HepG2 (cell line): ENCODE data around the gene NAALADL1. TPM values are rescaled to one million over a fixed set of nuclear protein-coding genes. Genes with fewer than 3 reads are reported as not detected.

Experiments
- DPF2 ChIP-seq: sonication (generic); formaldehyde crosslinking; IDR thresholded peaks from 2 replicates; pipeline ENCODE4 v1.4.0; 2020; ENCODE audit warnings: mild to moderate bottlenecking, low read depth, missing genetic modification reagents, borderline replicate concordance
- EP300 ChIP-seq, 3 experiments: sonication (generic) in 1 of 3; formaldehyde crosslinking in 1 of 3; IDR thresholded peaks; 2 replicates each; pipeline versions ENCODE4 v1.5.1 to v1.6.1; 2011 to 2020; ENCODE audit warnings: low read depth in 2 of 3, low read length in 2 of 3, borderline replicate concordance in 1 of 3, improper control_type of control experiment in 1 of 3, mild to moderate bottlenecking in 1 of 3, missing genetic modification reagents in 1 of 3, moderate library complexity in 1 of 3
- ETV5 ChIP-seq: IDR thresholded peaks from 2 replicates; pipeline ENCODE4 v1.6.1; 2018; ENCODE audit warnings: missing biosample characterization, missing genetic modification reagents, inconsistent platforms, borderline replicate concordance
- GATAD1 ChIP-seq: IDR thresholded peaks from 2 replicates; pipeline ENCODE4 v1.6.1; 2016; ENCODE audit warnings: missing genetic modification reagents, missing compliant biosample characterization
- GRHL1 ChIP-seq: sonication (generic); formaldehyde crosslinking; conservative IDR thresholded peaks from 2 replicates; pipeline ENCODE4 v1.8.0; 2022; ENCODE audit warnings: missing genetic modification reagents
- HNRNPL ChIP-seq: fragments of 200-400 bp; formaldehyde crosslinking; IDR thresholded peaks from 2 replicates; pipeline ENCODE4 v1.6.1; 2017; ENCODE audit warnings: mild to moderate bottlenecking, low read depth, low read length
- MBNL3 ChIP-seq: fragments of 250-450 bp; sonication (Bioruptor Pico); conservative IDR thresholded peaks from 2 replicates; pipeline ENCODE4 v1.8.0; 2022; ENCODE audit warnings: mild to moderate bottlenecking, inconsistent platforms
- PHB2 ChIP-seq: fragments of 450-650 bp; IDR thresholded peaks from 2 replicates; pipeline ENCODE4 v1.6.1; 2018; ENCODE audit not compliant: partially characterized antibody
- RNF2 ChIP-seq: fragments of 450-650 bp; conservative IDR thresholded peaks from 2 replicates; pipeline ENCODE4 v1.6.1; 2016; ENCODE audit warnings: low read depth
- SRF ChIP-seq: IDR thresholded peaks from 2 replicates; pipeline ENCODE4 v1.6.1; 2011; ENCODE audit warnings: mild to moderate bottlenecking, low read depth, low read length, moderate library complexity
- XRCC5 ChIP-seq: fragments of 200-400 bp; formaldehyde crosslinking; optimal IDR thresholded peaks from 2 replicates; pipeline ENCODE3; 2017; ENCODE audit warnings: mild to moderate bottlenecking, low read length
- ZNF143 ChIP-seq: sonication (generic); formaldehyde crosslinking; IDR thresholded peaks from 2 replicates; pipeline ENCODE4 v1.4.0; 2020; ENCODE audit warnings: missing genetic modification reagents
- ZNF18 ChIP-seq: sonication (generic); formaldehyde crosslinking; IDR thresholded peaks from 2 replicates; pipeline ENCODE4 v1.8.0; 2022; ENCODE audit warnings: mild to moderate bottlenecking, missing genetic modification reagents; ENCODE audit not compliant: insufficient replicate concordance
- ZNF530 ChIP-seq: sonication (generic); formaldehyde crosslinking; IDR thresholded peaks from 2 replicates; pipeline ENCODE4 v1.5.0; 2020; ENCODE audit warnings: low read depth, mild to moderate bottlenecking, missing genetic modification reagents
- ZNF598 ChIP-seq: sonication (generic); formaldehyde crosslinking; IDR thresholded peaks from 2 replicates; pipeline ENCODE4 v1.5.1; 2020; ENCODE audit warnings: mild to moderate bottlenecking, missing genetic modification reagents, borderline replicate concordance
- ZNF772 ChIP-seq: sonication (generic); formaldehyde crosslinking; IDR thresholded peaks from 2 replicates; pipeline ENCODE4 v1.5.0; 2020; ENCODE audit warnings: mild to moderate bottlenecking, missing genetic modification reagents
- polyA plus RNA-seq, 8 experiments: library from polyadenylated mRNA; depleted of rRNA in 3 of 8; stranded (reverse) in 7 of 8; unstranded in 1 of 8; fragments of >200 nt; fragmentation: Illumina TruSeq in 4 of 8; extraction: Trizol in 4 of 8; gene quantifications; 2 replicates each; pipeline versions ENCODE4 v1.2.1 to v1.2.3, GENCODE V29; 2011 to 2016; ENCODE audit warnings: low read depth in 4 of 8, missing spikeins in 1 of 8, mixed read lengths in 1 of 8; ENCODE audit not compliant: insufficient read depth in 1 of 8
- total RNA-seq, 5 experiments: library from RNA; depleted of rRNA; stranded (reverse); fragments of >200 nt; fragmentation: Illumina TruSeq; extraction: Trizol; gene quantifications; 2 replicates each; pipeline ENCODE4 v1.2.3, GENCODE V29; 2016; ENCODE audit warnings: low read depth in 1 of 5
- TF ChIP-seq, protein P1 (sequence below): IDR thresholded peaks from 2 replicates; pipeline ENCODE4 v1.6.1; 2016; ENCODE audit warnings: low read depth, missing genetic modification reagents, missing compliant biosample characterization
- TF ChIP-seq, protein P2 (sequence below): sonication (generic); formaldehyde crosslinking; IDR thresholded peaks from 2 replicates; pipeline ENCODE4 v1.9.0; 2021; ENCODE audit warnings: missing genetic modification reagents, mild to moderate bottlenecking, borderline replicate concordance

The NAALADL1 gene
- total and polyA plus RNA-seq, 2 of the 13 experiments (the other 11 are each of a cell fraction or from before 2014, with no cell fraction given), result 9.3 to 33.9 TPM

DNA sequence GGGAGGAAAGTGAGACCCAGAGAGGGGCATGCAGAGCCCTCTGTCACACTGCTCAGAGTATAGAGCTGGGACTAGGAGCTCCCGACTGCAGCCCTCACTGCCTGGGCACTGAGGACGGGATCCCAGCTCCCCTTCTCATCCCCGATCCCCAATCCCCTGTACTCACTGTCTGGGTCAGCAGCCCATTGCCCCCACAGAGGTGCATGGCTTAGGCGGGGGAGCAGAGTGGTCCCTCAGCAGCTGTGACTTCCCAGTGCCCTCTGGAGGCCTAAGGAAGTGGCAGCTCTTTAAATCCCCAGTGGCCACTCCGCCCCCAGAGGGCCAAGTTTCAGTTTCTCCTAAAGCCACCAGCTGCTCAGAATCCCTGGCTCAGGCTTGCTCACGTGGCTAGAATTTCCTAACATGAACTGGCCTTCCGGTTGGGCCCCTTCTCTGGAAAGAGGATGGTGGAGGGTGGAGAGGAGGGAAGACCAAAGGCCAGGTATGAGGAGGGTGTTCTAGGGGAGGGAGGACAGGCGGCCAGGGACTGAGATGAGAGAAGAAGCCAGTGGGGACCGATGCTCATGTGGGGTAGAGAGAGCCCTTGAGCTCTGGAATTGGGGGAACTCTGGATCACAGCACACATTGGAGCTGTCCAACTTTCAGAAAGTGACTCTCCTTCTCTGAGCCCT is 61.5 kb downstream of the NAALADL1 start, which contains the start of gene BATF2 (continued):
- TF ChIP-seq, protein P1, sequence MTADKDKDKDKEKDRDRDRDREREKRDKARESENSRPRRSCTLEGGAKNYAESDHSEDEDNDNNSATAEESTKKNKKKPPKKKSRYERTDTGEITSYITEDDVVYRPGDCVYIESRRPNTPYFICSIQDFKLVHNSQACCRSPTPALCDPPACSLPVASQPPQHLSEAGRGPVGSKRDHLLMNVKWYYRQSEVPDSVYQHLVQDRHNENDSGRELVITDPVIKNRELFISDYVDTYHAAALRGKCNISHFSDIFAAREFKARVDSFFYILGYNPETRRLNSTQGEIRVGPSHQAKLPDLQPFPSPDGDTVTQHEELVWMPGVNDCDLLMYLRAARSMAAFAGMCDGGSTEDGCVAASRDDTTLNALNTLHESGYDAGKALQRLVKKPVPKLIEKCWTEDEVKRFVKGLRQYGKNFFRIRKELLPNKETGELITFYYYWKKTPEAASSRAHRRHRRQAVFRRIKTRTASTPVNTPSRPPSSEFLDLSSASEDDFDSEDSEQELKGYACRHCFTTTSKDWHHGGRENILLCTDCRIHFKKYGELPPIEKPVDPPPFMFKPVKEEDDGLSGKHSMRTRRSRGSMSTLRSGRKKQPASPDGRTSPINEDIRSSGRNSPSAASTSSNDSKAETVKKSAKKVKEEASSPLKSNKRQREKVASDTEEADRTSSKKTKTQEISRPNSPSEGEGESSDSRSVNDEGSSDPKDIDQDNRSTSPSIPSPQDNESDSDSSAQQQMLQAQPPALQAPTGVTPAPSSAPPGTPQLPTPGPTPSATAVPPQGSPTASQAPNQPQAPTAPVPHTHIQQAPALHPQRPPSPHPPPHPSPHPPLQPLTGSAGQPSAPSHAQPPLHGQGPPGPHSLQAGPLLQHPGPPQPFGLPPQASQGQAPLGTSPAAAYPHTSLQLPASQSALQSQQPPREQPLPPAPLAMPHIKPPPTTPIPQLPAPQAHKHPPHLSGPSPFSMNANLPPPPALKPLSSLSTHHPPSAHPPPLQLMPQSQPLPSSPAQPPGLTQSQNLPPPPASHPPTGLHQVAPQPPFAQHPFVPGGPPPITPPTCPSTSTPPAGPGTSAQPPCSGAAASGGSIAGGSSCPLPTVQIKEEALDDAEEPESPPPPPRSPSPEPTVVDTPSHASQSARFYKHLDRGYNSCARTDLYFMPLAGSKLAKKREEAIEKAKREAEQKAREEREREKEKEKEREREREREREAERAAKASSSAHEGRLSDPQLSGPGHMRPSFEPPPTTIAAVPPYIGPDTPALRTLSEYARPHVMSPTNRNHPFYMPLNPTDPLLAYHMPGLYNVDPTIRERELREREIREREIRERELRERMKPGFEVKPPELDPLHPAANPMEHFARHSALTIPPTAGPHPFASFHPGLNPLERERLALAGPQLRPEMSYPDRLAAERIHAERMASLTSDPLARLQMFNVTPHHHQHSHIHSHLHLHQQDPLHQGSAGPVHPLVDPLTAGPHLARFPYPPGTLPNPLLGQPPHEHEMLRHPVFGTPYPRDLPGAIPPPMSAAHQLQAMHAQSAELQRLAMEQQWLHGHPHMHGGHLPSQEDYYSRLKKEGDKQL (CRISPR knock-in tag), result 0 out of 2 replicates have a peak, but pooled peaks have one; percentile 19
- TF ChIP-seq, protein P2, sequence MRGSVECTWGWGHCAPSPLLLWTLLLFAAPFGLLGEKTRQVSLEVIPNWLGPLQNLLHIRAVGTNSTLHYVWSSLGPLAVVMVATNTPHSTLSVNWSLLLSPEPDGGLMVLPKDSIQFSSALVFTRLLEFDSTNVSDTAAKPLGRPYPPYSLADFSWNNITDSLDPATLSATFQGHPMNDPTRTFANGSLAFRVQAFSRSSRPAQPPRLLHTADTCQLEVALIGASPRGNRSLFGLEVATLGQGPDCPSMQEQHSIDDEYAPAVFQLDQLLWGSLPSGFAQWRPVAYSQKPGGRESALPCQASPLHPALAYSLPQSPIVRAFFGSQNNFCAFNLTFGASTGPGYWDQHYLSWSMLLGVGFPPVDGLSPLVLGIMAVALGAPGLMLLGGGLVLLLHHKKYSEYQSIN (CRISPR knock-in tag), result no peak
- TF ChIP-seq GATAD1 (CRISPR knock-in tag), result peak; percentile 64; the same call in 1 of the 2 replicates
- TF ChIP-seq XRCC5, result peak; percentile 85
- peak; percentile 97 for TF ChIP-seq SRF
- TF ChIP-seq MBNL3, result no peak
- TF ChIP-seq ETV5 (CRISPR knock-in tag), result peak; percentile 98
- peak; percentile 51; the same call in 1 of the 2 replicates for TF ChIP-seq ZNF598
- peak; percentile 44; the same call in 1 of the 2 replicates for TF ChIP-seq DPF2 (CRISPR knock-in tag)
- peak; percentile 61 for TF ChIP-seq ZNF143 (CRISPR knock-in tag)
- TF ChIP-seq PHB2, result no peak
- no peak for TF ChIP-seq ZNF530 (CRISPR knock-in tag)
- no peak for TF ChIP-seq GRHL1
- no peak for TF ChIP-seq RNF2
- peak; percentile 74 for TF ChIP-seq ZNF18 (CRISPR knock-in tag)
- TF ChIP-seq EP300 (IDR thresholded peaks at IDR 0.05; ENCODE audit: low read depth in 2 of 2, low read length in 2 of 2), result peak in 1 of 2 experiments; percentile 63; a peak in 2 of 4 replicates
- TF ChIP-seq EP300 (CRISPR knock-in tag; IDR thresholded peaks at IDR 0.05; ENCODE audit: borderline replicate concordance), result peak; percentile 60
- TF ChIP-seq HNRNPL, result no peak
- TF ChIP-seq ZNF772 (CRISPR knock-in tag), result peak; percentile 81; the same call in 1 of the 2 replicates
